Retinal pigment epithelial cell (primary cell): ENCODE data around the gene MSMO1.

Experiments used
- DNase-seq: peaks from one replicate; pipeline ENCODE4 v3.0.0-alpha.2; 2010; ENCODE audit warnings: low read depth
- H3K4me3 ChIP-seq: 2 replicates; pipeline ENCODE4 v1.5.1; 2011; ENCODE audit warnings: mild to moderate bottlenecking, low read length, control low read depth, moderate library complexity
- CTCF ChIP-seq: conservative IDR thresholded peaks from 2 replicates; pipeline ENCODE4 v1.5.1; 2011; ENCODE audit warnings: low read depth, low read length, control low read depth, inconsistent platforms

MSMO1 gene

DNA sequence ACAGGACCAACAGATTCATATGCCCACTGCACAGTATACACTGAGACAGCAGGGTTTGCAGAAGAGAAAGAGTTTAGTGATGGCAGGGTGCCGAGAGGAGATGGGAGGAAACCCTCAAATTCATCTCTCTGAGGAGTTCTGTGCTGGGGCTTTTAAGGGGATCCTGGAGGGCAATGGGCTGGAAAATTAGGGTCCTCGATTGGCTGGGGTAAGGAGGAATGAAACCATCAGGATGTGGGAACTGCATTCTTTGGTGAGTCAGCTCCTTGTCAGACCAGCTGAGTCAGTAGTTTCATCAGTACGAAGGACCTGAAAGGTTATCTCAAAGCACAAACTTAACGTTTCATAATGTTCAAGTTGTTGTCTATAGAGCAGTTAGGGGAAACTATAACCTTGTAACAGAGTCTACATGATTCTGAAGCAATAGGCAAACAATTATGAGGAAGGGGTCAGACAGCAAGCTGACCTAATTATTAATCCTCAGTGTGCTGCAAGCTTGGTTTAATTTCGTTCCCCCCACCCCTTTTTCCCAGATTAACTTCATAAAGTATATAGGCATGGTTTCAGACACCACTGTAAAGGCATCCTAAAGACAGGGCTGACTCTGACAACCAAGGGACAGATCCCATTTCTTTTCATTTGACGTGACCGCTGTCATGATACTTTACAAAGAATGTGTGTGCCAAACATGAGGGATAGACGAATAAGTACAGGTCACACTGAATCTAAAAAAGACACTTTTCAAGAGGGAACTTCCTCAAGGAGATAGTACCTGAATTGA, 1.5 kb upstream of the MSMO1 start:
- peak; percentile 51 for DNase-seq
- peak overlapping the region; percentile 72 for H3K4me3 ChIP-seq

GRCh38 chr4:165326831-165327210, 648 bp upstream of the MSMO1 start:
- DNase-seq, result no peak
- TF ChIP-seq CTCF, result no peak
- peak overlapping the region; percentile 72 for H3K4me3 ChIP-seq

More for the DNA sequence above, 1.5 kb upstream of the MSMO1 start:
- TF ChIP-seq CTCF, result no peak

DNA sequence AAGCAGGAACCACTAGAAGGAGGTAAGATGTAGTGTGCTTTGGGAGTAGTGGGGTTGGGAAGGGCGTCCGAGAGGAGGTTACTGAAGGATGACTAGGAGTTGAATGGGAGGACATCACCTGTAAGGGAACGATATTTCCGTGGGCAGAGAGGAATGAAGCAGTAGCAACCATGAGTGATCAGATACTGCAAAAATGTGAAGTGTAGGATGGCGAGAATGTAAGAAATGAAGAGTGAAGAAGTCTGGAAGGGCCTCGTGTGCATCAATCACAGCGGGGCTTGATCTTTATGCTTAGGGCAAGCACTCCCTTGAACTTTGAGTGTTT, 594 bp downstream of the MSMO1 start:
- TF ChIP-seq CTCF, result no peak
- DNase-seq, result no peak
- H3K4me3 ChIP-seq, result peak overlapping the region; percentile 96

- no peak for TF ChIP-seq CTCF
- no peak for DNase-seq
- H3K4me3 ChIP-seq, result peak overlapping the region; percentile 96
These were observed 1.2 kb downstream of the MSMO1 start for GRCh38 chr4:165328708-165329107.

DNA sequence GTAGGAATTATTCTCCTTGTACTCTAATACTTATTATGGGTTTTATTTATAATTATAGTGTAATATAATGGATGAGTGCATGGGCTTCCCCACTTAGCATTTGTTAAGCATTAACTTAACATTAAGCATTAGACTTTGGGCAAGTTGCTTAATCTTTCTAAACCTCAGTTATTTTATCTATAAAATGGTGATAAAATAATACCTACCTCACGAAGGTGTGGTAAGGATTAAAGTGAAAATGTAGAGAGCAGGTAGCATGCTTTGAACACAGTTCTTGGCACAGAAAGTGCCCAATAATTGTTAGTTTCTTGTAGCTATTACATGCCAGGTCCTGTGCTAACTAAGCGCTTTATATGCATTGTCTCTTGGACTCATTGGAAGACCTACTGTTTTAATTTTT, 2.6 kb downstream of the MSMO1 start:
- DNase-seq, result no peak
- TF ChIP-seq CTCF, result no peak
- peak overlapping the region; percentile 96 for H3K4me3 ChIP-seq

- no peak for DNase-seq
- TF ChIP-seq CTCF, result no peak
These were observed 3.2 kb downstream of the MSMO1 start for GRCh38 chr4:165330666-165331065.

DNA sequence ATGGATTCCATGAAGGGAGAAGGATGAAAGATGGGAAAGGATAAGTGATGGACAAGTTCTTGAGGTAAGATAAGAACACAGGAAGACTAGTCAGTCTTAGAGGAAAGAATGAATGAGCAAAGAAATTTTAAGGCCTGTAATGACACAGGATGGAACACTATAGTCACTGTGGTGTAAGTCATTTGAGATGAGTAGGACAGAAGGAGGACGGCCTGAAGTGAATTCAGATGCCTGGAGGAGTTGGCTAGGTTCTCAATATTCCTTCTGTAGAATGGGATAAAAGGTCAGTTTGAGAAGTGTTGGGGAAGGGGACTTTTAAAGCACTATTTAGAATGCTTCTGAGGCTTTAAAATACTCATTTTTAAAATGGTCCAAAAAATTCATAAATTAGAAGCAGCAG, 3.9 kb downstream of the MSMO1 start:
- TF ChIP-seq CTCF, result no peak
- peak overlapping the region; percentile 96 for H3K4me3 ChIP-seq
- no peak for DNase-seq

More at GRCh38 chr4:165330666-165331065, 3.2 kb downstream of the MSMO1 start:
- peak overlapping the region; percentile 96 for H3K4me3 ChIP-seq
